HepG2 (cell line): Measurements from ENCODE around the gene TEKT3. TPM values are rescaled to one million over a fixed set of nuclear protein-coding genes. Genes with fewer than 3 reads are reported as not detected.

Experiments
- ATAC-seq: fragments of 200-7000 bp; cut with Tn5 transposase; 3 replicates; pipeline ENCODE4 v1.9.1; 2020; ENCODE audit warnings: mild to moderate bottlenecking, moderate library complexity
- BruUV-seq: library from RNA; stranded (reverse); fragments of 400-500 nt; replicated peaks from 2 replicates; lab custom pipeline; 2021; lab: Mats Ljungman, UMichigan
- CTCF ChIA-PET: fragments of 300-600 bp; formaldehyde crosslinking; extraction: SDS; loops from one replicate; lab custom pipeline; 2021; ENCODE audit warnings: low total read pairs, inconsistent platforms, low intra/inter-chr PET ratio; lab: Yijun Ruan, JAX
- POLR2A ChIA-PET: fragments of 350-600 bp; sonication (Branson Sonifier 250); formaldehyde crosslinking; loops from one replicate; lab custom pipeline; 2020; ENCODE audit warnings: antibody characterized with exemption, inconsistent platforms; lab: Yijun Ruan, JAX
- DNase-seq: peaks from one replicate; pipeline ENCODE4 v3.0.0-alpha.2; 2015; ENCODE audit warnings: low spot score
- FAIRE-seq: peaks from 3 replicates; lab custom pipeline; 2011; peaks lifted over from hg19 to GRCh38; lab: Jason Lieb, UNC
- H2AFZ ChIP-seq: one replicate; pipeline ENCODE4 v1.6.1; 2011; ENCODE audit warnings: low read length, inconsistent platforms
- H3K27ac ChIP-seq: fragments of 300-600 bp; 3 replicates; pipeline ENCODE4 v1.8.0; 2011; ENCODE audit warnings: mixed run types, mild to moderate bottlenecking, mixed read lengths, low read length, inconsistent platforms; ENCODE audit not compliant: insufficient read depth; ENCODE audit errors: extremely low read length
- H3K27me3 ChIP-seq, 2 experiments: fragments of 200-600 bp in 1 of 2; 2 replicates in 1 of 2; 3 replicates in 1 of 2; pipeline versions ENCODE4 v1.6.0 to v1.8.0; 2011; ENCODE audit warnings: low read length in 2 of 2, mild to moderate bottlenecking in 2 of 2, moderate library complexity in 2 of 2, inconsistent platforms in 1 of 2; ENCODE audit not compliant: insufficient read depth in 2 of 2, control insufficient read depth in 1 of 2
- H3K36me3 ChIP-seq, 2 experiments: fragments of 200-600 bp in 1 of 2; replicated peaks in 1 of 2; 2 replicates in 1 of 2; 3 replicates in 1 of 2; pipeline versions ENCODE4 v1.5.1 to v1.8.0; 2011; ENCODE audit warnings: low read length in 2 of 2, inconsistent platforms in 1 of 2; ENCODE audit not compliant: insufficient read depth in 2 of 2, control insufficient read depth in 1 of 2
- H3K4me1 ChIP-seq: 2 replicates; pipeline ENCODE4 v1.5.1; 2012; ENCODE audit warnings: low read length, inconsistent platforms; ENCODE audit not compliant: insufficient read depth
- H3K4me2 ChIP-seq: 2 replicates; pipeline ENCODE4 v1.6.0; 2011; ENCODE audit warnings: low read depth, low read length, inconsistent platforms
- H3K4me3 ChIP-seq, 3 experiments: fragments of 200-600 bp in 1 of 3; sonication (generic), shearing (Covaris generic) in 1 of 3; replicated peaks in 1 of 3; 2 replicates each; pipeline ENCODE4 v1.5.1; 2011 to 2016; ENCODE audit warnings: low read length in 3 of 3, inconsistent platforms in 2 of 3, low read depth in 2 of 3, mild to moderate bottlenecking in 2 of 3, control low read depth in 1 of 3, mixed read lengths in 1 of 3; ENCODE audit not compliant: insufficient read depth in 1 of 3
- H3K79me2 ChIP-seq: one replicate; pipeline ENCODE4 v1.6.1; 2011; ENCODE audit warnings: low read length, inconsistent platforms; ENCODE audit not compliant: insufficient read depth
- H3K9ac ChIP-seq: 2 replicates; pipeline ENCODE4 v1.6.0; 2011; ENCODE audit warnings: mild to moderate bottlenecking, low read depth, low read length, inconsistent platforms; ENCODE audit not compliant: insufficient read depth
- H3K9me3 ChIP-seq: 2 replicates; pipeline ENCODE4 v1.5.1; 2012; ENCODE audit warnings: mild to moderate bottlenecking, low read length
- H4K20me1 ChIP-seq: 2 replicates; pipeline ENCODE4 v1.6.0; 2011; ENCODE audit warnings: inconsistent platforms, mild to moderate bottlenecking, low read length, moderate library complexity; ENCODE audit not compliant: insufficient read depth
- ATRX ChIP-seq: sonication (generic); formaldehyde crosslinking; IDR thresholded peaks from 2 replicates; pipeline ENCODE4 v1.4.0; 2020; ENCODE audit warnings: missing genetic modification reagents, borderline replicate concordance
- CREM ChIP-seq, 2 experiments: sonication (generic) in 1 of 2; formaldehyde crosslinking in 1 of 2; IDR thresholded peaks; 2 replicates each; pipeline versions ENCODE4 v1.4.0 to v1.6.1; 2016 to 2020; ENCODE audit warnings: antibody characterized with exemption in 1 of 2, mild to moderate bottlenecking in 1 of 2, missing genetic modification reagents in 1 of 2
- SP140L ChIP-seq: sonication (generic); formaldehyde crosslinking; IDR thresholded peaks from 2 replicates; pipeline ENCODE4 v1.4.0; 2020; ENCODE audit warnings: missing genetic modification reagents, borderline replicate concordance
- WGBS: methylation state at CpG from one replicate; pipeline ENCODE4 v1.1.6; 2017; ENCODE audit warnings: low lambda C conversion rate; 5-methylcytosine and 5-hydroxymethylcytosine counted together
- in situ Hi-C: cut with HindIII; loops from 2 replicates; pipeline ENCODE4 v1.10.0; 2017; ENCODE audit warnings: low pct_unique_long_range_greater_than_20kb; ENCODE audit not compliant: extremely low pct_ligation_motif_present
- intact Hi-C: fragments of 100-400 bp; cut with micrococcal nuclease; formaldehyde crosslinking; loops from one replicate; pipeline ENCODE4 v1.10.0; 2022; ENCODE audit not compliant: unreplicated experiment
- polyA plus RNA-seq, 8 experiments: library from polyadenylated mRNA; depleted of rRNA in 3 of 8; stranded (reverse) in 7 of 8; unstranded in 1 of 8; fragments of >200 nt; fragmentation: Illumina TruSeq in 4 of 8; extraction: Trizol in 4 of 8; gene quantifications; 2 replicates each; pipeline versions ENCODE4 v1.2.1 to v1.2.3, GENCODE V29; 2011 to 2016; ENCODE audit warnings: low read depth in 4 of 8, missing spikeins in 1 of 8, mixed read lengths in 1 of 8; ENCODE audit not compliant: insufficient read depth in 1 of 8
- total RNA-seq, 5 experiments: library from RNA; depleted of rRNA; stranded (reverse); fragments of >200 nt; fragmentation: Illumina TruSeq; extraction: Trizol; gene quantifications; 2 replicates each; pipeline ENCODE4 v1.2.3, GENCODE V29; 2016; ENCODE audit warnings: low read depth in 1 of 5
- TF ChIP-seq, protein P1 (sequence below), 2 experiments: sonication (generic) in 1 of 2; formaldehyde crosslinking in 1 of 2; IDR thresholded peaks; 2 replicates each; pipeline versions ENCODE4 v1.5.1 to v1.6.1; 2011 to 2020; ENCODE audit warnings: borderline replicate concordance in 1 of 2, low read depth in 1 of 2, low read length in 1 of 2, mild to moderate bottlenecking in 1 of 2, missing genetic modification reagents in 1 of 2, moderate library complexity in 1 of 2
- TF ChIP-seq, protein P2 (sequence below): sonication (generic); formaldehyde crosslinking; IDR thresholded peaks from 2 replicates; pipeline ENCODE4 v1.5.1; 2020; ENCODE audit warnings: missing genetic modification reagents, mild to moderate bottlenecking, borderline replicate concordance

Gene TEKT3
- total and polyA plus RNA-seq, 2 of the 13 experiments (the other 11 are each of a cell fraction or from before 2014, with no cell fraction given): 0.58 to 0.82 TPM

DNA sequence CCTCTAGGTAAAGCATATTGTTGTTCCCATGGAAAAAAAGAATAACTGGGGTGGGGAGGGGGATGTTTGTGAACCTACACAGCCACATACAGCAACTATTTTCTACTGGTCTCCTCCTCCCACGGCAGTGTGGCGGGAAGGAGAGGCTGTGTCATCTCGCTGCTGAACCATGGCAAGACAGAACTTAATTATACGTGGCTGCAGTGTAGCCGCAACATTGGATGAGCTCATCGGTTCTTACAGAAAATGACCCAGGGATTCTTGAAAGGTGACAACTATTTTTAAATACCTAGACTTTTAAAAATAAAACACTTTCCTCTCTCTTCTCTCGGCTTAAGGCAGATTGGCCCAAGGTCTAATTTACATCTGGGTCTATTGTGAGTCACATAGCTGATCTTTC, 19.8 kb upstream of the TEKT3 start:
- no peak overlapping the region for H3K27ac ChIP-seq
- no peak for TF ChIP-seq ATRX (CRISPR knock-in tag)
- TF ChIP-seq SP140L (CRISPR knock-in tag): no peak
- TF ChIP-seq, protein P1, sequence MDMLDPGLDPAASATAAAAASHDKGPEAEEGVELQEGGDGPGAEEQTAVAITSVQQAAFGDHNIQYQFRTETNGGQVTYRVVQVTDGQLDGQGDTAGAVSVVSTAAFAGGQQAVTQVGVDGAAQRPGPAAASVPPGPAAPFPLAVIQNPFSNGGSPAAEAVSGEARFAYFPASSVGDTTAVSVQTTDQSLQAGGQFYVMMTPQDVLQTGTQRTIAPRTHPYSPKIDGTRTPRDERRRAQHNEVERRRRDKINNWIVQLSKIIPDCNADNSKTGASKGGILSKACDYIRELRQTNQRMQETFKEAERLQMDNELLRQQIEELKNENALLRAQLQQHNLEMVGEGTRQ (IDR thresholded peaks at IDR 0.05; ENCODE audit: low read depth, low read length): no peak
- TF ChIP-seq, protein P1 (CRISPR knock-in tag; IDR thresholded peaks at IDR 0.05; ENCODE audit: borderline replicate concordance): no peak
- TF ChIP-seq CREM (IDR thresholded peaks at IDR 0.05): no peak
- no peak for TF ChIP-seq CREM (CRISPR knock-in tag; IDR thresholded peaks at IDR 0.05)
- TF ChIP-seq, protein P2, sequence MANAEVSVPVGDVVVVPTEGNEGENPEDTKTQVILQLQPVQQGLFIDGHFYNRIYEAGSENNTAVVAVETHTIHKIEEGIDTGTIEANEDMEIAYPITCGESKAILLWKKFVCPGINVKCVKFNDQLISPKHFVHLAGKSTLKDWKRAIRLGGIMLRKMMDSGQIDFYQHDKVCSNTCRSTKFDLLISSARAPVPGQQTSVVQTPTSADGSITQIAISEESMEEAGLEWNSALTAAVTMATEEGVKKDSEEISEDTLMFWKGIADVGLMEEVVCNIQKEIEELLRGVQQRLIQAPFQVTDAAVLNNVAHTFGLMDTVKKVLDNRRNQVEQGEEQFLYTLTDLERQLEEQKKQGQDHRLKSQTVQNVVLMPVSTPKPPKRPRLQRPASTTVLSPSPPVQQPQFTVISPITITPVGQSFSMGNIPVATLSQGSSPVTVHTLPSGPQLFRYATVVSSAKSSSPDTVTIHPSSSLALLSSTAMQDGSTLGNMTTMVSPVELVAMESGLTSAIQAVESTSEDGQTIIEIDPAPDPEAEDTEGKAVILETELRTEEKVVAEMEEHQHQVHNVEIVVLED (CRISPR knock-in tag): no peak
- ChIA-PET CTCF (no interaction called here), POLR2A (no interaction called here)
- intact Hi-C loops (no loop called here), in situ Hi-C loops (no loop called here)
- H3K79me2 ChIP-seq: no peaks in the 10 kb centered on the region
- H3K9me3 ChIP-seq: no peaks in the 10 kb centered on the region
- DNase-seq (no peak), ATAC-seq (no peak), FAIRE-seq (no peak)
- no peak overlapping the region for H3K4me2 ChIP-seq
- no peaks in the 10 kb centered on the region for H3K27me3 ChIP-seq
- 28% methylated on average over 7 of the region's 7 CpGs for WGBS
- no peak overlapping the region for H3K4me3 ChIP-seq
- H3K9ac ChIP-seq: no peak overlapping the region
- 0 out of 2 replicates have a peak, but pooled peaks cover 5% of the 10 kb centered on the region for H3K4me1 ChIP-seq
- no TSS peak for BruUV-seq
- no peaks in the 10 kb centered on the region for H3K36me3 ChIP-seq
- no peak overlapping the region for H2AFZ ChIP-seq
- H4K20me1 ChIP-seq: no peaks in the 10 kb centered on the region
